Heart left ventricle (tissue), 16 donors: ENCODE measurements around the gene BCKDHA. TPM values are rescaled to one million over a fixed set of nuclear protein-coding genes. Genes with fewer than 3 reads are reported as not detected.
A peak's percentile ranks its signal among the peaks of the same experiment; 100 is the strongest.

Experiments used
- ATAC-seq, 4 donors: fragments of 200-7000 bp; cut with Tn5 transposase; one replicate each; pipeline ENCODE4 v1.9.1; 2020 to 2022; ENCODE audit warnings: moderate library complexity in 4 of 4, mild to moderate bottlenecking in 3 of 4, moderate number of reproducible peaks in 1 of 4
- DNase-seq, 5 donors: peaks; one replicate each; pipeline ENCODE4 v3.0.0-alpha.2; 2020
- H3K27ac ChIP-seq, 12 donors: fragments of 200-600 bp; sonication (generic) in 4 of 12; one replicate each; pipeline versions ENCODE4 v1.5.0 to v1.8.0; 2016 to 2022; ENCODE audit warnings: mild to moderate bottlenecking in 2 of 12
- H3K27me3 ChIP-seq, 9 donors: fragments of 200-600 bp; sonication (generic) in 2 of 9; one replicate each; pipeline versions ENCODE4 v1.5.1 to v1.8.0; 2016 to 2022; ENCODE audit warnings: mild to moderate bottlenecking in 3 of 9
- H3K36me3 ChIP-seq, 9 donors: fragments of 200-600 bp; sonication (generic) in 2 of 9; one replicate each; pipeline versions ENCODE4 v1.5.0 to v1.8.0; 2018 to 2022; ENCODE audit warnings: mild to moderate bottlenecking in 2 of 9
- H3K4me1 ChIP-seq, 12 donors: fragments of 200-600 bp; sonication (generic) in 4 of 12; one replicate each; pipeline versions ENCODE4 v1.5.0 to v1.8.0; 2016 to 2022; ENCODE audit warnings: mild to moderate bottlenecking in 3 of 12
- H3K4me3 ChIP-seq, 12 donors: fragments of 200-600 bp; sonication (generic) in 4 of 12; one replicate each; pipeline versions ENCODE4 v1.5.0 to v1.8.0; 2017 to 2022; ENCODE audit warnings: mild to moderate bottlenecking in 9 of 12, moderate library complexity in 4 of 12
- H3K9me3 ChIP-seq, 12 donors: fragments of 200-600 bp; sonication (generic) in 4 of 12; one replicate each; pipeline versions ENCODE4 v1.5.0 to v1.8.0; 2016 to 2022; ENCODE audit warnings: mild to moderate bottlenecking in 1 of 12
- CTCF ChIP-seq, 12 donors: fragments of 200-600 bp; sonication (generic) in 4 of 12; IDR thresholded peaks; one replicate each; pipeline versions ENCODE4 v1.5.0 to v1.8.0; 2018 to 2022; ENCODE audit warnings: antibody characterized with exemption in 12 of 12, mild to moderate bottlenecking in 5 of 12
- POLR2A ChIP-seq, 2 donors: fragments of 450-650 bp; IDR thresholded peaks; one replicate each; pipeline ENCODE4 v1.6.1; 2017; ENCODE audit warnings: antibody characterized with exemption in 2 of 2, mild to moderate bottlenecking in 2 of 2, moderate library complexity in 2 of 2
- WGBS, 4 donors: extraction: QIAGEN DNeasy Blood & Tissue Kit in 2 of 4; methylation state at CpG; one replicate each; pipeline versions ENCODE4 v1.1.5 to v1.1.7; 2013 to 2018; 5-methylcytosine and 5-hydroxymethylcytosine counted together
- intact Hi-C, 10 donors: fragments of 100-400 bp; cut with DNase I; formaldehyde crosslinking; loops; one replicate each; pipeline versions ENCODE4 v1.11.1 to v1.14.2; 2022
- polyA plus RNA-seq, 2 donors: library from polyadenylated mRNA; stranded (reverse); fragments of 200-250 nt; gene quantifications; one replicate each; pipeline ENCODE4 v1.2.3, GENCODE V29; 2013
- total RNA-seq, 9 donors: library from RNA; depleted of rRNA in 2 of 9; stranded (reverse); fragments of >200 nt in 2 of 9; fragmentation: NEBNext Ultra II Directional in 3 of 9; extraction: Animal tissue kit (Norgen Biotek cat#: 25700) in 3 of 9; gene quantifications; one replicate each; pipeline versions ENCODE4 v1.1.0 to v1.2.4, GENCODE V29; 2016 to 2023
- donor health status: ischemic (EF 13 %, LVEDD 7.1; RV severe dilation, severe dysfunction).
- donor health status: healthy with polysubstance abuse.
- donor health status: DM: no; HTN: yes; CAD: no.
- donor health status: DM: no; HTN: no; CAD: no.
- donor health status: ischemic (EF 25% LVEDD 6.9; RV normal size, moderate dysfunction).
- donor health status: ischemic (EF 25% LVEDD 5.7; RV mildly dilated, moderate dysfunction).
- donor health status: healthy.
- donor health status: DM: yes; HTN: yes; CAD: no.
- donor health status: ischemic (EF 35%, LVEDD 5.7; RV mildly dilated, moderate dysfunction).
- donor health status: nonischemic (EF 11% LVEDD 7.7; RV severe dilation, severe dysfunction).
- donor health status: DM: yes; HTN: yes; CAD: no.
- donor health status: PGD.
- donor health status: ischemic (EF 29% LVEDD 5.4; RV normal size, mild dysfunction).
- donor health status: nonischemic (EF 23%, LVEDD 6.1; RV moderate dilation, normal function).

The BCKDHA gene
- total and polyA plus RNA-seq, 11 donors = 32.0 to 149 (median 39.2) TPM

DNA sequence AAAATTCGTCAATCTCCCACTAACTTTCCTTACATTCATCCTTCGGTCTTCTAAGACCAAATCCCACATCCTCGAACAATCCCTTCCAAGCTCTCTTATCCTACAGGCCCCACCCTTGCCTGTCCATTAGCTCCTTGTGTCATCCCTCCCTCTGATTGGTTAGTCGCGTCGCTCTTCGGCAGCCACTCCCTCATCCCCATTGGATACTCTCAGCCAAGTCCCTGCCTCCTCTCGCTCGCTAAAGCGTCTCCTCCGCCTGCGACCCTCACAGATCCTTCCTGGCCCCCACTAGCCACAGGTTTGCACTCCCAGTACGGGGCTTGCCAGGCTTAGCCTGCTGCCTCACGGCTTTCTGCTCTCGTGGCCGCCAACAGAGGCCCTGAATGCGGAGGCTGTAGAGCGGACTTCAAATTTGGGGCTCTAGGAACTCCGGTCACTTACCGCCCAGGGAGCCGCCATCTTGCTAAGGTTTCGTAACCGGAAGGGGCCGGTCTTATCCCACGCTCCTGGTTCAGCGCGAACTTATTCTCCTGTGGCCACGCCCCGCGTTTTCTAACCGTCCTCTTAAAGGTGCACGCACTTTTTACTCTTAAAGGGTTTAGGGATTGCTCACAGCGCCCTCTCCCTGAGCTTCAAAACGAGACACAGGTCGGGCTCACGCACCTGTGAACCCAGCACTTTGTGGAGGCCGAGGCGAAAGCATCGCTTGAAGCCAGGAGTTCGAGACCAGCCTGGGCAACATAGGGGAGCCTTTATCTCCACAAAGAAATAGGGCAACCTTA is 42.0 kb downstream of the BCKDHA start, which contains the start of gene DMAC2:
Gene DMAC2 (minus strand): TSS at position 472 of the 782 bp plus-strand sequence. CDS start 13 bp downstream, at position 459.
- ATAC-seq (peak; percentile 96 to 99 (median 98)), DNase-seq (peak; percentile 94 to 98 (median 97))
- H3K27me3 ChIP-seq = no peaks in the 10 kb centered on the region
- intact Hi-C loops = loop anchor here in 9 of 10 donors (1.0 to 10.0 kb wide), 9 partner anchors 41 to 235 kb away; partner anchors contain the start of genes BCKDHA (in 6 of the 9), EXOSC5 (in 6 of the 9) and HNRNPUL1 (in 1 of the 9)
- H3K9me3 ChIP-seq = no peaks in the 10 kb centered on the region
- peak; percentile 21 to 71 (median 47) for TF ChIP-seq CTCF (IDR thresholded peaks at IDR 0.05)
- peak in 1 of 2 donors; percentile 46 for TF ChIP-seq POLR2A (IDR thresholded peaks at IDR 0.05)
- peaks cover 0 to 21% (median 12%) of the 10 kb centered on the region in 12 donors for H3K4me1 ChIP-seq
- peak within 1 kb of the TSS; percentile 84 to 100 (median 94) for H3K27ac ChIP-seq
- WGBS, 4 donors = 1% methylated on average over 40 of the region's 40 CpGs
- H3K36me3 ChIP-seq = peaks cover 0 to 35% (median 26%) of the 10 kb centered on the region in 9 donors
- peak within 1 kb of the TSS; percentile 29 to 90 (median 76) for H3K4me3 ChIP-seq

DNA sequence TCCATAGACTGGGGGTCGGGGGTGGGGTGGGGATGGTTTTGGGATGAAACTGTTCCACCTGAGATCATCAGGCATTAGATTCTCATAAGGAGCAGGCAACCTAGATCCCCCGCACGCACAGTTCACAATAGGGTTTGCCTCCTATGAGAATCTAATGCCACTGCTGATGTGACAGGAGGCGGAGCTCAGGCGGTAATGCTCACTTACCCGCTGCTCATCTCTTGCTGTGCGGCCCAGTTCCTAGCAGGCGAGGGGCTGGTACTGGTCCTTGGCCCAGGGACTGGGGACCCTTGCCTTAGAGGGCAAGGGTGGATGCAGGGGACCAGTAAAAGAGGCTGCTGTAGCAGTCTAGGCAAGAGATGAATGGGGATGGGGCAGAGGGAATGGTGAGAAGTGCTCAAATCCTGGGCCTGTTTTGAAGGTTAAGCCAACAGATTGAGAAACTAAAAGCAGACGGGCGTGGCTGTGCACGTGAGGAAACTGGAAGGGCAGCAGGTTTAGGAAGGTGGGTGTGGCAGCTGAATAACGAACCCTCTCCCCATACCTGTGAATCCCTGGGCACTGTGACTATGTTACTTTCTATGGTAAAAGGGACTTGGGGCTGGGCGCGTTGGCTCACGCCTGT is 43.8 kb downstream of the BCKDHA start:
- DNase-seq (peak in 1 of 5 donors; percentile 22), ATAC-seq (no peak)
- no peak overlapping the region for H3K4me3 ChIP-seq
- H3K4me1 ChIP-seq = peaks cover 0 to 21% (median 13%) of the 10 kb centered on the region in 12 donors
- H3K27me3 ChIP-seq = peaks cover 0 to 1% (median 0%) of the 10 kb centered on the region in 9 donors
- peaks cover 0 to 19% (median 16%) of the 10 kb centered on the region in 9 donors for H3K36me3 ChIP-seq
- intact Hi-C loops = loop anchor here in 6 of 10 donors (5.0 to 10.0 kb wide), 4 partner anchors 44 to 237 kb away; partner anchors contain the start of genes BCKDHA (in 1 of the 6) and EXOSC5 (in 1 of the 6)
- H3K27ac ChIP-seq = no peak overlapping the region
- H3K9me3 ChIP-seq = no peaks in the 10 kb centered on the region
- WGBS, 4 donors = 81 to 88% (median 86%) methylated on average over 12 to 15 of the region's 15 CpGs
- TF ChIP-seq CTCF (IDR thresholded peaks at IDR 0.05) (no peak), POLR2A (IDR thresholded peaks at IDR 0.05) (no peak)

DNA sequence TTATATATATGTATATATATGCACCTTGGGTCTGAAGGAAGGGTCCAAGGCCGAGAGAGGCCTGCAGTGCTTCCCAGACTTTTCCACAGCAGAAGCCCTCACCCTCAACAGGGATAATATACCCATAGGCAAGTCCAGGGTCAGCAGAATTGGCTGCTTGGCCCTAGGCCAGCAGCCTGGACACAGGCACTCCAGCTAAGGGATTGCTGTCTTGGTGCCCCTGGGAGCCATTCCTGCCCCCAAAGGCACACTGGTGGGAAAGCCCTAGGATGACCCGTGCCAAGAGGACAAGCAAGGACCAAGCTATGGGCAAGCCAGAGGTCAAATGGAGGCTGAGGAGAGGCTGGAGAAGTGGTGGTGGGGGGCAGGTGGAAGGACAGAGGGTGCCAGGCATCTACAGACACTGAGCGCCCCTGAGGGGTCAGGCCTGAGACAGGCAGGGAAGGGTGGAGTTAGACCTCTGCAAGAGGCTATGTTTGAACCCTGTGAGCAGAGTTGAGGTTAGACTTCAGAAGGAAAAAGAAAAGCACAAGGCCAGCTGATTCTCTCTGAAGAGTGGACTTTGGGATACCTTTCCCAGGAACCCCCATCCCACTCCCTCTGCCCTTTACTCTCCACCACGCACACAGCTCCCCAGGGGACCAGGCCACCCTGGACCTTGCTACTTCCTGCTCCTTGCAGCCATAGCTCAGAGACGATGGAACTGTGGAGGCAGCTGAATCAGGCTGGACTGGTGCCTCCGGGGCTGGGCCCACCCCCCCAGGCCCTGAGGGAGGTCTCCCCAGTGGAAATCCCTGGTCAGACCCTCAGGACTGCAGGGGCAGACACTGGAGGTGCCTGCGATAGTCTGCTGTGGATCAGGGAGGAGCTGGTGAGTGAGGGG is 45.1 kb downstream of the BCKDHA start, which contains the start of gene ERICH4:
Gene ERICH4 (plus strand): TSS at position 684 of the 883 bp plus-strand sequence. CDS start 14 bp downstream, at position 698.
- Histone ChIP-seq H3K4me3 (no peak within 1 kb of the TSS), H3K27ac (no peak within 1 kb of the TSS), H3K27me3 (peaks cover 0 to 9% (median 0%) of the 10 kb centered on the region in 9 donors), H3K9me3 (no peaks in the 10 kb centered on the region), H3K4me1 (peaks cover 0 to 21% (median 13%) of the 10 kb centered on the region in 12 donors), H3K36me3 (peaks cover 0 to 6% (median 5%) of the 10 kb centered on the region in 9 donors)
- TF ChIP-seq POLR2A (IDR thresholded peaks at IDR 0.05) (no peak), CTCF (IDR thresholded peaks at IDR 0.05) (no peak)
- intact Hi-C loops = loop anchor here in 6 of 10 donors (5.0 to 10.0 kb wide), 4 partner anchors 45 to 238 kb away; partner anchors contain the start of genes BCKDHA (in 1 of the 6) and EXOSC5 (in 1 of the 6)
- DNase-seq = peak in 1 of 5 donors; percentile 21
- WGBS, 4 donors = 59 to 66% (median 63%) methylated on average over 7 of the region's 7 CpGs
- ATAC-seq = no peak
